ENCODE measurements around the gene OPN4.
"Not testable (repeated sequence)": the region's sequence is repeated elsewhere in the genome, so short reads cannot be mapped to it uniquely, and the experiment has no call there.

OPN4 gene

GRCh38 chr10:86654411-86655172, at the start of gene OPN4:
TSS of gene OPN4 (plus strand) at chr10:86654547. CDS start at chr10:86654784, 237 bp downstream.
- peak; percentile 27 for DNase-seq

- no peak for DNase-seq
These were observed 46.7 kb upstream of the OPN4 start for GRCh38 chr10:86607674-86608073.

- no peak for DNase-seq
These were observed 44.4 kb upstream of the OPN4 start for GRCh38 chr10:86609920-86610319.

GRCh38 chr10:86611386-86611785, 43.0 kb upstream of the OPN4 start:
- DNase-seq: no peak

- no peak for DNase-seq
These were observed 41.3 kb upstream of the OPN4 start for GRCh38 chr10:86613096-86613495.

- no peak for DNase-seq
These were observed 40.4 kb upstream of the OPN4 start for GRCh38 chr10:86613905-86614304.

- no peak for DNase-seq
These were observed 39.5 kb upstream of the OPN4 start for GRCh38 chr10:86614853-86615252.

GRCh38 chr10:86617278-86617677, 37.1 kb upstream of the OPN4 start:
- not testable (repeated sequence) for DNase-seq

- DNase-seq: no peak
These were observed 26.0 kb upstream of the OPN4 start for GRCh38 chr10:86628311-86628710.

GRCh38 chr10:86630079-86630478, 24.3 kb upstream of the OPN4 start:
- no peak for DNase-seq

- peak; percentile 36 for DNase-seq
These were observed 22.1 kb upstream of the OPN4 start for GRCh38 chr10:86632009-86632800.

GRCh38 chr10:86632951-86633350, 21.4 kb upstream of the OPN4 start:
- DNase-seq: no peak

GRCh38 chr10:86635402-86635801, 18.9 kb upstream of the OPN4 start:
- DNase-seq: peak; percentile 88

GRCh38 chr10:86636311-86636710, 18.0 kb upstream of the OPN4 start:
- DNase-seq: no peak

GRCh38 chr10:86642021-86642420, 12.3 kb upstream of the OPN4 start:
- DNase-seq: no peak

- peak; percentile 57 for DNase-seq
These were observed 11.8 kb upstream of the OPN4 start for GRCh38 chr10:86642499-86642898.

- DNase-seq: peak; percentile 60
These were observed 10.1 kb upstream of the OPN4 start for GRCh38 chr10:86644152-86644793.

GRCh38 chr10:86644794-86645445, 9.4 kb upstream of the OPN4 start:
- no peak for DNase-seq

GRCh38 chr10:86645621-86646165, 8.7 kb upstream of the OPN4 start:
- not testable (repeated sequence) for DNase-seq

- DNase-seq: no peak
These were observed 7.8 kb upstream of the OPN4 start for GRCh38 chr10:86646532-86646931.

GRCh38 chr10:86646933-86647332, 7.4 kb upstream of the OPN4 start:
- DNase-seq: no peak

GRCh38 chr10:86647773-86648703, 6.3 kb upstream of the OPN4 start:
- peak; percentile 88 for DNase-seq
